GM21367 (cell line): Measurements from ENCODE around the gene IL23R.
A peak's percentile ranks its signal among the peaks of the same experiment; 100 is the strongest.

Experiments used
- ATAC-seq: cut with Tn5 transposase; IDR thresholded peaks from one replicate; pipeline ENCODE4 v1.9.1; 2021; ENCODE audit not compliant: unreplicated experiment

Gene IL23R

DNA sequence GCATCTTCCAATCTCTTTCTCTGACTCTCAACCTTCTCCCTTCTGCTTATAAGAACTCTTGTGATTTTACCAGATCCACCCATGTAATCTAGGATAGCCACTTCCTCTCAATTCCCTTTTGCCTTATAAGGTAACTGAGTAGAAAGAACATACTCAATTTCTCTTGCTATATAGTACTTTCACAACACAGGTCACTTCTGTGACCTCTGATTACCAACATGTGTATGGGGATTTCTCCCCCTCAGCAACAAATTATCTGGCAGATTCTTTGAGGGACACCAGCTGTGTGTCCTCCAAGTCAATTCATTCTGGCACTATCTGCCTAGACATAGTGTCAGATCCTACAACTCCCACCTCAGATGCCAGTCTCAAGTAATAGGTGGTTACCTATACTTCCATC is 62.5 kb downstream of the IL23R start:
- ATAC-seq = no peak

DNA sequence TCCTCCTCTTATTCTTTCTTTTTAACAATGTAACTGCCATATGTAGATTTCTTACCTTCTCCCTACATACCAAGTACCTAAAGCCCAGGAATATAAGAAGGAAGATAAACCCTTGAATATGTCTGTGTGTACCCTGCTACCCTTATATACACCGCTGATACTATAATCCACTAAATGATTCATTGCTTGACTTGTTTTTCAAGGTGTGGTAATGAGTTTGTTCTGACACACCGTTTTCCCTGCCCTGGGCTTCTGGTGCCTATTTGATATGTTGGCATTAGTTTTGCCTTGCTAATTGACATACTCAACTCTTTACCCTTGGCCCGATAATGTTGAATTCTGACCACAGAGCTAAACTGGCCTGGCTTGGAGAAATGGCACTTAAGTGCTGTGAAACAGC is 64.3 kb downstream of the IL23R start:
- no peak for ATAC-seq

DNA sequence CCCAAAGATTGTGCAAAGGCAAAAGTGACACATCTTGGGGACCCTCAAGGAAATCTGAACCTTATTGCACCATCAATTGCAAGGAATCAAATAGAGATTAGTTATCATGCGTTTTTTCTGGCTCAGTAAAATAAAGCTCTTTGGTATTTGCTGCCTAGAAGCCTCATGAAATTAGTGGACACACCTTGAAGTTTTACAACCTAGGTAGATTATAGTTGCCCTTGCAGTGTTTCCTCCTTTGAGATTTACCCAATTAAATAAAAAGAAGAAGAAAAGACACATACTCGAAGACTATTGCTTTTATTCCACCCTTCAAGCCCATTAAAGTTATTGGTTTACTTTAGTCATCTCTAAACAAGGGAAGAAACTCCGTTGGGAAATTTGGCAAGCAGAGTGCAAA is 70.0 kb downstream of the IL23R start:
- no peak for ATAC-seq

DNA sequence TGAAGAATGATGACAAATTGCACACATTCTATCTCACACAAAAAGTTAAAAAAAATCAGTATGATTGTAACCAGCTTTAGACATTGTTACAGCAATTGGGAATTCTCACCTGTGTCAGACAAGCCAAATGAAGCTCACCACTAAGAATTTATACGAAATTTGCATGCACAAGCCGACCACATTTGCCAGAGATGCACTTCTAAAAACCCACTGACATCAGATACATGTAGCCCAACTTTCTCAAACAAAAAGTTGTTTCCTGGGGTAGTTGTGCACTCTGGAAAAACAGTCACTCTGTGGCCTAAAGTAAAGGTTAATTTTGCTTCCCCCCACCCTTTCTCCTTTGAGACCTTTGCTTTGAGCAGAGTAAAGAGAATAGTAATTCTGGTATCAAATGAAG is 73.5 kb downstream of the IL23R start:
- ATAC-seq = no peak

DNA sequence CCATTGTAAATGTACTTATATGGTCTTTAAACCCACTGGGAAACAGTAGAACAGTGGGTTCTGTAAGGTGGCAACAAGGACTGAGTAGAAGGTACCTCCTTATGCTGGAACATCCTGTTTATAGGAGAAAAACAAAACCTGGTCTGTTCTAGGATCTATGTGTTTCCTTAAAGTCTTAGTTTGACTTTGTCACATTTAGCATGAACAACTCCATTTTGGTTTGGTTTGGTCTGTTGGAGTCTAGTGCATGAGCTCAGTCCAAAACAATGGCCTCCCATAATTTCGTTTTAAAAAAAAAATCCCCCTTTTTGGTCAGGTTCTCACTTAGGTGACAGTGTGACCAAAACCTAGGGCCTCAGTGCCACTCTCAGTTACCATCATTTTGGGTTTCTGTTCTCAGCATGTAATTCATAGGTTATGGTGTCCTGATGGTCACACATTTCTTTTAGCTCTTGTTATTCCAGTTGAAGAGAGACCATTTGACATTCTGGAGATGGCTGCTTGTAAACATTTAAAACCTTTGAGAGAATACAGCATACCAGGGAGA is 75.0 kb downstream of the IL23R start:
- no peak for ATAC-seq

DNA sequence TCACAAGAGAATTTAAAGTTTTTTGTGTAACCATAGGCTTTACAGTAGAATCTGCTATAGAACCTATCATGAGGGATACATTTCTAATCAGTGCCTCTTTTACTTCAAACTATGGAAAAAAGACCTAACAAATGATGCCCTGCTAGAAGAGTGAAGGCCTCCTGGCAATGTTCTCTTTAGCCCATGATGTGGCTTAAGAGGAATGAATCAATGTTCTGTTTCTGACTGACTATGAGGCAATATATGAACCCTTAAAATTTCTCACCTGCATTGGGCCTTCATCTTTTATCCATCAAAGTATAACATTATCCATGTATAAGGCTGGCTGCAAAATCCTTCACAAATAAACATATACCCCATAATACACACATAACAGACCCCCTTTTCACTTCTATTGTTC is 75.8 kb downstream of the IL23R start:
- ATAC-seq = no peak

DNA sequence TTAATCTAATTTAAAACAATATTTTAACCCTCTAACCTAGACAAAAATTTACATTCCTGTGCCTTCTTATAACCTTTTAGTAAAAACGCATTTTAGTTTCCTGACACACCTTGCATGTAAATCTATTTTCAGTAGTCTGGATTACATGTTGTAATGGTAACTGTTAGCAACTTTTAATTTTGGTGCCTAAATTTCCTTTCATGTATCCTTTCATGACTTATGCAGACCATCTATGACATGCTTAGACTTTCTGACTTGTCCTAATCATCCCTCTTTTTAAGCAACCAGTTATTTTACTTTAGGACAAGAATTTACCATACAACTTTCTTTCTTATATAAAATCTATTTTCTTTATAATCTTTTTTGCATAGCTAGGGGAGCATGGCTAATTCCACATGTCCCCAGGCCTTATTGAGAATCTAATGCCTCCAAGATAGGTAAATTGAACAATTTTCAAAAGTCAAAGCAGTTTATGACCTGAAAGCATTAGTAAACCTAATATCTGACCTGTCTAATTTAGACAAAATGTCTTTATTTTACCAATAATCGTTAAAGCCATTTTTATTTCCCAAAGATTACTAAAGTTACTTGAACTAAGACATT is 83.9 kb downstream of the IL23R start:
- no peak for ATAC-seq

DNA sequence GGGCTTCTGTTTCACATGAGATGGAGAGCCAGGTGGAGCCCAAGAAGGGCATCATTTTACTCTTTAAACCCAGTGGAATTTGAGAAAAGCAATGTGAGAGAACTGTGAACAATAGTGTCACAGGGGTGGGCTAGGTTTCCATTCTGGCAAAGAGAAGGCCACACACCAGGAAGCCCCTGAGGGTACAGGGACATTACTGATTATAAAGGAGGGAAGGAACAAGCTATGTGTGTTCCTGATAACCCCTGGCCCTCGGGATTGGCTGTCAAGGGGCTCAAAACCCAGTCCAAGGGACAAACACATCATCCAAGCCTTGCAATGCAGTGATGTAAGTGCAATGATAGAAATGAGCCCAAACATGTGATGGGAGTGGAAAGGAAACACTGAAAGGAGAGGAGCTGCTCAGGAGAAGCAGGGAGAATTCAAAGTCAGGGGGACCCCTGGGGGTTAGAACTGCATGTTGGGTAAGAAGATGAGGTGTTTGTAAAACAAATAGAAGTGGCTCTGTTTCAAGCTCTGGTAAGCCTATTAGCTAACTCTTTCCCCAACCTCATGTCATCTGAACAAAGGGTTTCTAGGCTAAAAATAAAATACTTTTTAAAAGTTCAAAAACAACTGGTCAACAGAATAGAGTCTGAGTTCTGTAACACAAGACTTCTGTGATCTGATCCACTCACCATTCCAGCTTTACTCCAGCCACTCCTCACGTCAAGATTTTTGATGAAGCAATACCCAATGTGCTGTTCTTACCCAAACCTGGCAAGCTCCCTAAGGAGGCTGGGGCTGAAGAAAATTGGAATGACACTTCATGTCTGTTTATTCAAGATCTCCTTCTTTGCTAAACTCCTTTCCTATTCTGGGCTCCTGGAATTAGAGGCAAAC is 90.3 kb downstream of the IL23R start:
- no peak for ATAC-seq

DNA sequence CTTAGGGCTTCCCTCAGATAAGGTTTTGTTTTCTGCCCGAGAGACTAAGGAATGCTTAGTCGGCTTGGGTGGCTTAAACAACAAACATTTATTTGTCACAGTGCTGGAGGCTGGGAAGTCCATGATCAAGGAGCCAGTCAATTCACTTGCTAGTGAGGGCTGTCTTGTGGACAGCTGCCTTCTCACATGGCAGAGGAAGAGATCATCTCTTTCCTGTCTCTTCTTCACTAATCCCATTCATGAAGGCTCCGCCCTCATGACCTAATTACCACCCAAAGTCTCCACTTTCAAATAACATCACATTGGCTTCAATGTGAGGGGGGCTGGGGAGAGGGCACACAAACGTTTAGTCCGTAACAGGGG is 90.9 kb downstream of the IL23R start:
- ATAC-seq = no peak

DNA sequence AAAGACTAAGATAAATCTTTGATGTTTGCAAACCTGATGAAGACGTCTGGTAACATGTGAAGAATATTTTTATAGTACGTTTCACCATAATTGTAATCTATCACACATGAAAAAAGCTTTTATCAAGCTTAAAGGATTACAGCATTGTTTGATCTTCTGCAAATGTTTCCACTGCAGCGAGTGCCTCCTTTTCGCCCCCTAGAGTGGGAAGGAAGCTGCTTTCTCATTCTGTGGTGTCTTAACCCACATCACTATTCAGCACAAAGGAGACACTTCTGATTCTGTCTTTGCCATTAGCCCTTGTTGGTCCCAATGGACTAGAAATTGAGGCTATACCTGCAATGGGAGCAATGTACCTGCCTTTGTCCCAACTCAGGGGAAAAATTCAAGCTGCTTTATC is 95.4 kb downstream of the IL23R start:
- ATAC-seq = no peak

DNA sequence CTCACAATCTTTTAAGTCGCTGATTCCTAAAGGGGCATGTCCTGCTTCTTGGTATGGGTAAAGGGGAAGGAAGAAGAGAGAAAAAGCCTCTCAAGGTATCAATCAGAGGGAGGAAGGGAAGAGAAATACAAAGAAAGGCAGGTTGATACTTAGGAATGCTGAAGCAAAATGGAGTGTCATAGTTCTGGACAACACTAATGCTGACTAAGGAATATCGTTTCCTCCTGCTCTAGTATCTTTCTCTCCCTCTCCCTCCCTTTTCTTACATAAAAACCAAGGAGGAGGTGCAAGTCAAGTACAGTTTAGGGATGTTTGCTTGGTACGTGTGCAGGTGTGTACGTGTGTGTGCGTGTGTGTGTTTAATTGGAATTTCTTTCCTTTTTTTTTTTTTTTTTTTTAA is 96.5 kb downstream of the IL23R start:
- ATAC-seq = no peak

DNA sequence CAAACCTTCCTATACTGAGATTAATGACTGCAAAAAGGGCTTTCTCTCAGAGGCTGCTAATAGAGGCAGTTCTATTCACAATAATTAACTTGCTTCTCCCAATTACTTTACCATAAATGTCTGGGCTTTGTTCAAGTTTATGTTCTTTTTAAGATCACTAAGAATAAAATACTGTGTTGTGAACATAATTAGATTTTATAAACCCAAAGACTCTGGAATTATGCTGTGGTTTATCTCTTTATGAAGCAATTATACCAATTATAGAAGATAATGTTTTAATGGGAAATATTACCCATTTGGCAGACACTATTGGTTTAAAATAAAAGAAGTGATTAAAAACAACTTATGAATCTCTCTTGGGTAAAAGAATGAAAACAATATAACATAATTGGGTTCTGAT is 97.9 kb downstream of the IL23R start:
- no peak for ATAC-seq

DNA sequence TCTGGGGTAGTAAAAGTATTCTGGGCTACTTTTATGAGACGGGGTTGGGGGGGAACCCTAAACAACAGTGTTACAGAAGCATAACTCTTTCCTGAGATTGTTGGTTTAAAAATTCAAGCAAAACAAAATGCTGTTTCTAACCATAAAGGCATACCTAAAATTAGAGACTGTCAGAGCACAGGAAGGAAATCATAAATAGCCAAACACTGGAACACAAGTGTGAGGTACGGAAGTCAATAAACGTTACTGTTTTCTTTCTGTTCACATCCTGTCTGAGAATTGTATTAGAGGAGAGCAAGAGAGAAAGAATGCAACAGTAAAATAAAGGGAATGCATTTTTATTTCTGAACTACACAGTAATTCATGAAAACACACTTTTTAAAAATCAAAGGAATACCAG is 98.6 kb downstream of the IL23R start:
- ATAC-seq = no peak

DNA sequence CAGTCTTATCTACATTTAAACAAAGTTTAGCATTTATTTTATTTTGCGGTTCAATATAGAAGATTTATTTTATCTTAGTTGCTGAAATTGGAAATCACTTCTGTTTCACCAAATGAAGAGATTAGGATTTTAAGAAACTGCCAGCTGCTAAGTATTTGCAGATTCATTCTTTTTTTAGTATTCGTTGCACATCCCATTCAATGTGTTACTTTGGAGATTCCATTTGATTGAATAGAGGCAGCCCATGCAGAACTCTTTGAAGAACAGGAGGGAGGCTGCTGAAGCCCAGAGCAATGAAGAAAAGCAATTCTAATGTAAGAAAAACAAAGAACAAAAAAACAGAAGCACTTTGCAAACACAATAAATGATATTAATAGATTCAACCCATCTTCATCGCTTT is 102.8 kb downstream of the IL23R start:
- ATAC-seq = no peak

DNA sequence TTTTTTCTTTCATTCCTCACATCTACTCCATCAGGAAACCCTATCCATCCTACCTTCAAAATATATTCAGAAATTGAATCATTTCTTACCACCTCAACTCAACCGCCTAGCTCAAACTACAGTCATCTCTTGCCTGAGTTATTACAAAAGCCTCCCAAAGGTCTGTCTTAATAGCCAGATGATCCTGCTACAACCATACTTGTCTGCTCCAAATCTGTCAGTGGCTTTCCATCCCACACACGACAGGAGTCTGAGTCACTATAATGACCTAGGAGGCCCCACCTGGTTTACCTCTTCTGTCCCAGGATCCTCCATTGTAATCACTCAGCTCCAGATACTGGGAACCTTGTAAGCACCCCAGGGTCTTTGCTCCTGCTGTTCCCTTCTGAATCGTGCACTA is 104.3 kb downstream of the IL23R start:
- ATAC-seq = no peak

DNA sequence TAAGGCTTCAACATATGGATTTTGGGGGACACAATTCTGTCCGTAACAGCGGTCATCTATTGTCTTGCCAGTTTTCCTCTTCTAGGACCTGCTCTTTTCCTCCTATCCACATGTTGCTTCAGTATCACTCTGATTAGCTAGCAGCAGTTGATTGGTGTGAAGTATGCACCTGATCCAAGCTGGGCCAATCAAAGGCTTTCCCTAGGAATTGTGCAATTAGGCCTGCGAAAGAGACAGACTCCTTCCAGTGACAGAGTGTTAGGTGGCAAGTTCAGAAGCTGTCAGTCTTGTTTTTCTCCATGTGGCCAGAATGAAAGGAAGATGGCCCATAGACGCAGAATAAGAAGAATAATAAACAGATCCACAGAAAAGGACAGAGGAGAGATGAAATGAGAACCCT is 107.3 kb downstream of the IL23R start:
- ATAC-seq = no peak

DNA sequence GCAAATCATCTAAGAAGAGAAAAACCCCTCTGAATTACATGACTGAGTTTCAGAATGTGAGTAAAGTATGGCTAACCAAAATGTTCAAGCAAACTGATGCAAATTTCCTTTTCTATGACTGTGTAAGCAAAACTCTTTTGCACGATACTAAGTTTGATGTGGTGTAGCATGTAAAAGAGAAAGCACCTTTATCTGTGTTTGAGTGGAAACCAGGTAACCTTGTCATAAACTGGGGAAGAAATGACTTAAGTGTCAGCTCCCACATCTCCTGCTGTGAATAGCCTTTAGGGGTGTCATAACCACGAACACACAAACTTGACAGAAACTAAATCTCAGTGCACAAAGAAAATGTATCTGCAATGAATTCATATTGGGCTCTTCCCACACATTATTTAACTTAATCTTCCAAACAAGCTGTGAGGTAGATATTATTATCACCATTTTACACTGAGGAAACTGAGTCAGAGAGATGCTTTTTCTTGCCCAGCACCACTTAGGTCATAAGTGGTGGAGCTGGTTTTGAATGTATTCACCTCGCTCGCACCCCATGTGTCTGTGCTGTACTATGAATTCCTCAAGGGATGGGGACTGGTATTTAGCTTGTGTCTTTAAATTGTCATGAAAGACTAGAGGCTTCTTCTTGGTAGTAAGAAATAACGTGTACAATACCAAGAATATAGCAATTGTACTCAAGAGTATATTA is 108.5 kb downstream of the IL23R start:
- ATAC-seq = no peak

DNA sequence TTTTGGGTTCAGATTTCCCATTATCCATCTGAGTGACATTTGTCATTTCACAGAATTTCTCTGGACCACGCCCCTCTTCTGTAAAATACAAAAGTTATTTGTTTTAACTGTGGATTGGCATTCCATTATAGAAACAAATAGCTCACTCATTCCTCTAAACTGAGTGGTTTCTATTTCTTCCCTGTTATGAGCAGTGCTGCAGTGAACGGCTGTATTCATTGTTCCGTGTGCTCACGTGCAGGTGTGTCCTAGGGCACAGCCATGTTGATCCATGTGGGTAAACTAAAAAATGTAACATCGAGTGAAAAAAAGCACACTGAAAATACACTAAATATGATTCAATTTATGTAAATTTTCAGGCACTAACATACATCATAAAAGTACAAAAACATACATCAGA is 114.4 kb downstream of the IL23R start:
- ATAC-seq = no peak

DNA sequence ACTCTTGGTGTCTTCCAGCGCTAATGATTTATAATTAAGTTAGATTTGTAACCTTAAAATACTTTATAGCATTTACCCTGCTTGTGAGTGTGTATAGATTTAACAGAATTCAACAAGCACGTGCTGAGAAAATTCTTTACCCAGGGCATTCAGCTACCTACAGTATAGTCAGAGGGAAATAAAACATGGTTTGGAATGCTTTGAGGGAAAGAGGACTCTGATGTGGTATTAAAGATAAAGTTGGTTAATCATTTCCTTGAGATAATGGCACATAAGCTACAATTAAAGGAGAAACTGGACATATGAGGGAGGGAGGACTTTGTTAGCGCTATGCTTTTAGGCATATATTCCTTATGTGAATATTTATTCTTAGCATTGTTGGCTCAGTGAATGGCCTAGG is 115.0 kb downstream of the IL23R start:
- no peak for ATAC-seq

DNA sequence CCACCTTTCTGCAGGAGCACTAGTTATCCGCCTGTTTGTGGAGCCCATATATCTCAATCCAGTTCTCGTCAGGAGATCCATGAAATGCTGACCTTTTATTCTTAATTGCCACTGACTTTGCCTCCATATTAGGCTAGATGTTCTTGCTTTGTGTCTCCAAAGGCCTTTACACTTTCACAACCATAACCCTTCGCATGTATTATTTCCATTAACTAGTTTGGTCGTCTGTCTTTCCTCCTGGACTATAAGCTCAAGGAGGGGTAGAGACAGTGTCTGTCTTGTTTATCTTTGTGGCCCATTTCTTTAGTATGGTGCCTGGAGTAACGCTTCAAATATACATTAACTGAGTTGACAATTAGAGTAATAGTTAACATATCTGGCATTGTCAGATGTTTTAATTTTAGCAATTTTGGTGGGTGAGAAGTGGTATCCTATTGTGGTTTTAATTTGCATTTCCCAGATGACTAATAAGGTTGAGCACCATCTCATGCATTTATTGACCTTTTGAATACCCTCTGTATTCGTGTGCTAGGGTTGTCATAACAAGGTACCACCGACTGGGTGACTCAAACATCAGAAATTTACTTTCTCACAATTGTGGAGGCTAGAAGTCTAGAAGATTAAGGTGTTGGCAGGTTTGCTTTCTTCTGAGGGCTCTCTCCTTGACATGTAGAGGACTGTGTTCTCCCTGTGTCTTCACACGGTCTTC is 119.7 kb downstream of the IL23R start:
- peak; percentile 89 for ATAC-seq

DNA sequence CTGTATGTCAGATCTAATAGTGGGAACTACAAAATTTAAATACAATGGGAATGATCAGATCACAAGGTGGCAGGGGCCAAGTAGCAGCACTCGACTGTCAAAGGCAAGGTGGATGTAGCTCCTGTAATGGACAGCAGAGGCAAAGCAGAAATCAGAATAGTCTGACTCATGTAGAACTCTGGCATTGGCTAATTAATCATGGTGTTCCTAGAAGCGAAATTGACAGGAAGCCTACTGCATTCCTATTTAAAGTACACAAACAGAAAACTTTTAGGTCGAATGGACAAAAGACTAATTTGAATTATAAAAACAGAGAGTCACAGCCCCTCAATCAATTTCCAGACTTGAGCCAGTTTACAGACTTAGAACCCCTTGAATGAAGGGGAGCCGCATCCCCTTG is 124.0 kb downstream of the IL23R start:
- no peak for ATAC-seq
